HG03469 (cell line): Measurements from ENCODE around the gene DENND1A.

Source experiments
- ATAC-seq: cut with Tn5 transposase; IDR thresholded peaks from one replicate; pipeline ENCODE4 v1.9.1; 2021; ENCODE audit warnings: mild to moderate bottlenecking, moderate library complexity, moderate number of reproducible peaks; ENCODE audit not compliant: unreplicated experiment

Gene DENND1A

GRCh38 chr9:123349691-123350480, 580.0 kb downstream of the DENND1A start:
- ATAC-seq: no peak

- ATAC-seq: no peak
Observed at GRCh38 chr9:123349033-123349432, 580.9 kb downstream of the DENND1A start.

- no peak for ATAC-seq
Observed at GRCh38 chr9:123348317-123348992, 581.5 kb downstream of the DENND1A start.

GRCh38 chr9:123347289-123348060, 582.5 kb downstream of the DENND1A start:
- ATAC-seq: no peak

GRCh38 chr9:123346826-123347225, 583.1 kb downstream of the DENND1A start:
- ATAC-seq: no peak

- ATAC-seq: no peak
Observed at GRCh38 chr9:123346026-123346425, 583.9 kb downstream of the DENND1A start.

- no peak for ATAC-seq
Observed at GRCh38 chr9:123345567-123345955, 584.4 kb downstream of the DENND1A start.

GRCh38 chr9:123344192-123344949, 585.6 kb downstream of the DENND1A start:
- no peak for ATAC-seq

GRCh38 chr9:123343443-123344191, 586.3 kb downstream of the DENND1A start:
- ATAC-seq: peak; percentile 22

- ATAC-seq: no peak
Observed at GRCh38 chr9:123342247-123342646, 587.7 kb downstream of the DENND1A start.

- no peak for ATAC-seq
Observed at GRCh38 chr9:123341816-123342215, 588.1 kb downstream of the DENND1A start.

GRCh38 chr9:123339666-123340510, 590.0 kb downstream of the DENND1A start:
- ATAC-seq: peak; percentile 26

- ATAC-seq: peak; percentile 45
Observed at GRCh38 chr9:123338710-123339665, 590.9 kb downstream of the DENND1A start.

GRCh38 chr9:123337971-123338370, 592.0 kb downstream of the DENND1A start:
- no peak for ATAC-seq

GRCh38 chr9:123336959-123337358, 593.0 kb downstream of the DENND1A start:
- ATAC-seq: no peak

- no peak for ATAC-seq
Observed at GRCh38 chr9:123336449-123336848, 593.5 kb downstream of the DENND1A start.

- ATAC-seq: no peak
Observed at GRCh38 chr9:123335986-123336329, 594.0 kb downstream of the DENND1A start.
